Bronchial smooth muscle cell (primary cell): Measurements from ENCODE around the gene FSCB. TPM values are rescaled to one million over a fixed set of nuclear protein-coding genes. Genes with fewer than 3 reads are reported as not detected.

ENCODE experiments used
- total RNA-seq: library from RNA; depleted of rRNA; stranded (reverse); fragments of >200 nt; gene quantifications from 2 replicates; pipeline ENCODE4 v1.2.1, GENCODE V29; 2014

Gene FSCB
- total RNA-seq: under 0.01 TPM in 1 of 2 replicates, not detected in the other

DNA sequence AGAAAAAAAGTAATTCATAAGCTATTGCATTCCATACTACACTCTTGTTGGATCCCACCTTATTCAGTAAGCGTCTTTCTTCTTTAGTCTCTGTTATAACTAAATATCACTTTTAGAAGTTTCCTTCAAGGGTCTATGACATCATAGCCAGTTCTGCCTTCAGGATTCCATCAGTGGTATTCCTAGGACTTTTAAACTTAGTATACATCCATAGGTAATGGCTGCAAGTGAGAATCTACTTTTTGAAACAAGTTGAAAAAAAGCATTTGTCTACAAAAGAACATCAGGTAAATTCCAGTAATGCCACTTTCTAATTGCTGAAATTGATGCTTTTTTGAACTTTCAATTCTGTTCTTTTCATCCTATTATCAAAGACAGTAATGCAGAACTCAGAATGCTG lies at the start of gene FSCB:
TSS of gene FSCB (minus strand) at position 101 of the 400 bp plus-strand sequence. CDS start 296 bp downstream, outside the sequence.

